HCT116 (cell line): Measurements from ENCODE around the gene AFAP1.

ENCODE experiments used
- CBX3 ChIP-seq: IDR thresholded peaks from 2 replicates; pipeline ENCODE4 v1.6.1; 2012; ENCODE audit warnings: low read depth
- CEBPB ChIP-seq: IDR thresholded peaks from 2 replicates; pipeline ENCODE4 v1.6.1; 2012; ENCODE audit warnings: low read depth
- EGR1 ChIP-seq: IDR thresholded peaks from 2 replicates; pipeline ENCODE4 v1.6.1; 2012; ENCODE audit warnings: low read depth
- EZH2 ChIP-seq: fragments of 200-600 bp; sonication (generic); IDR thresholded peaks from 2 replicates; pipeline ENCODE4 v1.6.1; 2017; ENCODE audit warnings: antibody characterized with exemption, mixed run types
- EZH2phosphoT487 ChIP-seq: fragments of 200-600 bp; IDR thresholded peaks from 2 replicates; pipeline ENCODE4 v1.6.1; 2018; ENCODE audit warnings: antibody characterized with exemption, borderline replicate concordance
- POLR2A ChIP-seq: IDR thresholded peaks from 2 replicates; pipeline ENCODE4 v1.7.0; 2011; ENCODE audit warnings: borderline replicate concordance; ENCODE audit not compliant: insufficient read depth, insufficient read length; ENCODE audit errors: extremely low read depth
- POLR2AphosphoS5 ChIP-seq: IDR thresholded peaks from 2 replicates; pipeline ENCODE4 v1.6.1; 2011; ENCODE audit warnings: mild to moderate bottlenecking, low read depth, low read length, moderate library complexity
- SP1 ChIP-seq: IDR thresholded peaks from 2 replicates; pipeline ENCODE4 v1.6.1; 2012; ENCODE audit warnings: low read depth
- TCF7L2 ChIP-seq: IDR thresholded peaks from 2 replicates; pipeline ENCODE4 v1.7.0; 2011; ENCODE audit warnings: borderline replicate concordance, inconsistent platforms; ENCODE audit not compliant: insufficient read depth, insufficient read length; ENCODE audit errors: extremely low read depth
- YY1 ChIP-seq: IDR thresholded peaks from 2 replicates; pipeline ENCODE4 v1.6.1; 2011; ENCODE audit warnings: low read length, low read depth, moderate library complexity, mild to moderate bottlenecking; ENCODE audit not compliant: insufficient replicate concordance; ENCODE audit errors: extremely low read depth
- TF ChIP-seq, protein P1 (sequence below), 3 experiments: fragments of 200-600 bp in 1 of 3; sonication (generic) in 1 of 3; IDR thresholded peaks in 2 of 3; conservative IDR thresholded peaks in 1 of 3; 2 replicates each; pipeline ENCODE4 v1.5.1; 2012 to 2017; ENCODE audit warnings: low read depth in 2 of 3, low read length in 2 of 3, antibody characterized with exemption in 1 of 3, borderline replicate concordance in 1 of 3, control low read depth in 1 of 3, mild to moderate bottlenecking in 1 of 3, mixed read lengths in 1 of 3, mixed run types in 1 of 3, moderate library complexity in 1 of 3; ENCODE audit not compliant: insufficient read depth in 1 of 3
- TF ChIP-seq, protein P2 (sequence below): IDR thresholded peaks from 2 replicates; pipeline ENCODE4 v1.6.1; 2012; ENCODE audit warnings: low read depth
- TF ChIP-seq, protein P3 (sequence below): IDR thresholded peaks from 2 replicates; pipeline ENCODE4 v1.6.1; 2012

DNA sequence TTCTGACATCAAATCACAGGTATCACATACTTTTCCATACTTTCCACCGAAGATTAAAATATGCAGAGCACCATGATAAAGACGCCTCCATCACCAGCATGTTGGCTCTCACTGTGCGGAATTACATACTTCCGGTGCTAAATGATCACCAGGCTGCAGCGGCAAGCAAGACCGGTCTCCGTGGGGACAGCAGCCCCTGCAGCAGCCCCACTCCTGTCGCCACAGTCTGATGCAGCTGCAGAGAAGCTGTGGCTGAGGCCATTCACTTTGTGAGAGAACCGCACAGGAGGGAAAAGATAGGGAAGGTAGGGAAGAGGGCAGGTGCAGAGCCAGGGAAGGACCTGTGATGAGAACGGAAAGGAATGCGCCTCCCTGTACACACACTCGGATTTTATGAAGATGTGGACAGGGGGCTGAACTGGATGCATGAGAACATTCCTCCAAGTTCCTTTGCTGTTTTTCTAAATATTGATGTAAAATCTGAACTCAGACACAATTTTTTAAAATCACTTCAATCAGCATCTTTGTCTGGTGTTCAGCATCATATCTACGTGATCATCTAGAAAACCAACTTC is 38.3 kb downstream of the AFAP1 start:
- TF ChIP-seq POLR2AphosphoS5 = no peak
- TF ChIP-seq POLR2A = no peak
- TF ChIP-seq, protein P1, sequence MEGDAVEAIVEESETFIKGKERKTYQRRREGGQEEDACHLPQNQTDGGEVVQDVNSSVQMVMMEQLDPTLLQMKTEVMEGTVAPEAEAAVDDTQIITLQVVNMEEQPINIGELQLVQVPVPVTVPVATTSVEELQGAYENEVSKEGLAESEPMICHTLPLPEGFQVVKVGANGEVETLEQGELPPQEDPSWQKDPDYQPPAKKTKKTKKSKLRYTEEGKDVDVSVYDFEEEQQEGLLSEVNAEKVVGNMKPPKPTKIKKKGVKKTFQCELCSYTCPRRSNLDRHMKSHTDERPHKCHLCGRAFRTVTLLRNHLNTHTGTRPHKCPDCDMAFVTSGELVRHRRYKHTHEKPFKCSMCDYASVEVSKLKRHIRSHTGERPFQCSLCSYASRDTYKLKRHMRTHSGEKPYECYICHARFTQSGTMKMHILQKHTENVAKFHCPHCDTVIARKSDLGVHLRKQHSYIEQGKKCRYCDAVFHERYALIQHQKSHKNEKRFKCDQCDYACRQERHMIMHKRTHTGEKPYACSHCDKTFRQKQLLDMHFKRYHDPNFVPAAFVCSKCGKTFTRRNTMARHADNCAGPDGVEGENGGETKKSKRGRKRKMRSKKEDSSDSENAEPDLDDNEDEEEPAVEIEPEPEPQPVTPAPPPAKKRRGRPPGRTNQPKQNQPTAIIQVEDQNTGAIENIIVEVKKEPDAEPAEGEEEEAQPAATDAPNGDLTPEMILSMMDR (IDR thresholded peaks at IDR 0.05 in 2 of 3, conservative IDR thresholded peaks at IDR 0.05 in 1 of 3; ENCODE audit: borderline replicate concordance in 1 of 3, insufficient read depth in 1 of 3, low read depth in 2 of 3, low read length in 2 of 3) = no peak
- no peak for TF ChIP-seq EZH2
- TF ChIP-seq CEBPB = no peak
- TF ChIP-seq TCF7L2 = no peak
- TF ChIP-seq YY1 = no peak
- TF ChIP-seq, protein P2, sequence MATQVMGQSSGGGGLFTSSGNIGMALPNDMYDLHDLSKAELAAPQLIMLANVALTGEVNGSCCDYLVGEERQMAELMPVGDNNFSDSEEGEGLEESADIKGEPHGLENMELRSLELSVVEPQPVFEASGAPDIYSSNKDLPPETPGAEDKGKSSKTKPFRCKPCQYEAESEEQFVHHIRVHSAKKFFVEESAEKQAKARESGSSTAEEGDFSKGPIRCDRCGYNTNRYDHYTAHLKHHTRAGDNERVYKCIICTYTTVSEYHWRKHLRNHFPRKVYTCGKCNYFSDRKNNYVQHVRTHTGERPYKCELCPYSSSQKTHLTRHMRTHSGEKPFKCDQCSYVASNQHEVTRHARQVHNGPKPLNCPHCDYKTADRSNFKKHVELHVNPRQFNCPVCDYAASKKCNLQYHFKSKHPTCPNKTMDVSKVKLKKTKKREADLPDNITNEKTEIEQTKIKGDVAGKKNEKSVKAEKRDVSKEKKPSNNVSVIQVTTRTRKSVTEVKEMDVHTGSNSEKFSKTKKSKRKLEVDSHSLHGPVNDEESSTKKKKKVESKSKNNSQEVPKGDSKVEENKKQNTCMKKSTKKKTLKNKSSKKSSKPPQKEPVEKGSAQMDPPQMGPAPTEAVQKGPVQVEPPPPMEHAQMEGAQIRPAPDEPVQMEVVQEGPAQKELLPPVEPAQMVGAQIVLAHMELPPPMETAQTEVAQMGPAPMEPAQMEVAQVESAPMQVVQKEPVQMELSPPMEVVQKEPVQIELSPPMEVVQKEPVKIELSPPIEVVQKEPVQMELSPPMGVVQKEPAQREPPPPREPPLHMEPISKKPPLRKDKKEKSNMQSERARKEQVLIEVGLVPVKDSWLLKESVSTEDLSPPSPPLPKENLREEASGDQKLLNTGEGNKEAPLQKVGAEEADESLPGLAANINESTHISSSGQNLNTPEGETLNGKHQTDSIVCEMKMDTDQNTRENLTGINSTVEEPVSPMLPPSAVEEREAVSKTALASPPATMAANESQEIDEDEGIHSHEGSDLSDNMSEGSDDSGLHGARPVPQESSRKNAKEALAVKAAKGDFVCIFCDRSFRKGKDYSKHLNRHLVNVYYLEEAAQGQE = no peak
- no peak for TF ChIP-seq EZH2phosphoT487
- TF ChIP-seq EGR1 = no peak
- TF ChIP-seq SP1 = no peak
- no peak for TF ChIP-seq CBX3
- TF ChIP-seq, protein P3, sequence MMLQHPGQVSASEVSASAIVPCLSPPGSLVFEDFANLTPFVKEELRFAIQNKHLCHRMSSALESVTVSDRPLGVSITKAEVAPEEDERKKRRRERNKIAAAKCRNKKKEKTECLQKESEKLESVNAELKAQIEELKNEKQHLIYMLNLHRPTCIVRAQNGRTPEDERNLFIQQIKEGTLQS = no peak
